H1 (cell line): ENCODE data around the gene CASZ1. TPM values are rescaled to one million over a fixed set of nuclear protein-coding genes. Genes with fewer than 3 reads are reported as not detected.

ENCODE experiments used
- ASH2L ChIP-seq: fragments of 200-600, 300-600 bp; sonication (generic); IDR thresholded peaks from one replicate; pipeline ENCODE4 v1.7.1; 2017; ENCODE audit warnings: low read length
- BCL11A ChIP-seq, 2 experiments: IDR thresholded peaks; one replicate each; pipeline ENCODE4 v1.6.1; 2011; ENCODE audit warnings: low read depth in 2 of 2, low read length in 2 of 2, mild to moderate bottlenecking in 2 of 2
- RAD21 ChIP-seq, 2 experiments: IDR thresholded peaks in 1 of 2; conservative IDR thresholded peaks in 1 of 2; 2 replicates each; pipeline ENCODE4 v1.6.1; 2011; ENCODE audit warnings: low read depth in 2 of 2, low read length in 2 of 2, improper control_type of control experiment in 1 of 2, inconsistent platforms in 1 of 2, mild to moderate bottlenecking in 1 of 2, moderate library complexity in 1 of 2
- RXRA ChIP-seq: IDR thresholded peaks from 2 replicates; pipeline ENCODE4 v1.6.1; 2011; ENCODE audit warnings: low read depth, mild to moderate bottlenecking, low read length, moderate library complexity; ENCODE audit not compliant: insufficient read depth
- polyA plus RNA-seq, 7 experiments: library from polyadenylated mRNA; depleted of rRNA in 3 of 7; stranded (reverse) in 5 of 7; unstranded in 2 of 7; fragments of >200 nt in 5 of 7; fragments of 200-250 nt in 2 of 7; gene quantifications; 1 replicate in 5 of 7; 2 replicates in 1 of 7; 4 replicates in 1 of 7; pipeline versions ENCODE4 v1.2.1 to v1.2.3, GENCODE V29; 2011 to 2013; ENCODE audit warnings: missing spikeins in 2 of 7, mixed read lengths in 2 of 7
- total RNA-seq: library from RNA; stranded (reverse); fragmentation: NEBNext Ultra II Directional; extraction: Animal tissue kit (Norgen Biotek cat#: 25700); gene quantifications from 2 replicates; pipeline ENCODE4 v1.2.1, GENCODE V29; 2021

Gene CASZ1
- total and polyA plus RNA-seq, 2 of the 8 experiments (the other 6 are each of a cell fraction or from before 2014, with no cell fraction given): 4.4 to 7.7 TPM

GRCh38 chr1:10596780-10597179 is 199.7 kb downstream of the CASZ1 start (continued):
- no peak for TF ChIP-seq BCL11A (IDR thresholded peaks at IDR 0.05; ENCODE audit: low read depth in 2 of 2, low read length in 2 of 2)
- TF ChIP-seq ASH2L: no peak
- no peak for TF ChIP-seq RXRA
- no peak for TF ChIP-seq RAD21 (IDR thresholded peaks at IDR 0.05 in 1 of 2, conservative IDR thresholded peaks at IDR 0.05 in 1 of 2; ENCODE audit: low read depth in 2 of 2, low read length in 2 of 2)
